CD8-positive, alpha-beta memory T cell (primary cell): ENCODE data around the gene PPFIBP1. TPM values are rescaled to one million over a fixed set of nuclear protein-coding genes. Genes with fewer than 3 reads are reported as not detected.

Experiments
- CTCF ChIA-PET: fragments of 350-600 bp; sonication (Branson Sonifier 250); formaldehyde crosslinking; loops from one replicate; lab custom pipeline; 2021; ENCODE audit warnings: antibody characterized with exemption; lab: Charles Lee
- POLR2A ChIA-PET: fragments of 350-600 bp; sonication (Branson Sonifier 250); formaldehyde crosslinking; loops from one replicate; lab custom pipeline; 2021; ENCODE audit warnings: antibody characterized with exemption; lab: Charles Lee
- DNase-seq, 5 donors: peaks; one replicate each; pipeline versions ENCODE4 v3.0.0 to v3.0.0-alpha.2; 2020 to 2022; ENCODE audit warnings: mixed read lengths in 1 of 5
- H3K27ac ChIP-seq: one replicate; pipeline ENCODE4 v1.7.0; 2013; ENCODE audit warnings: low read depth, mild to moderate bottlenecking, low read length, moderate library complexity
- H3K27me3 ChIP-seq: 2 replicates; pipeline ENCODE4 v1.7.0; 2013; ENCODE audit warnings: low read length, mild to moderate bottlenecking; ENCODE audit not compliant: insufficient read depth, poor library complexity, severe bottlenecking
- H3K36me3 ChIP-seq: 2 replicates; pipeline ENCODE4 v1.7.0; 2013; ENCODE audit warnings: mild to moderate bottlenecking, low read length, moderate library complexity; ENCODE audit not compliant: insufficient read depth
- H3K4me1 ChIP-seq: 2 replicates; pipeline ENCODE4 v1.7.0; 2013; ENCODE audit warnings: mild to moderate bottlenecking, low read length, moderate library complexity; ENCODE audit not compliant: insufficient read depth
- H3K4me3 ChIP-seq: 2 replicates; pipeline ENCODE4 v1.7.0; 2013; ENCODE audit warnings: mild to moderate bottlenecking, low read length
- H3K9me3 ChIP-seq: 2 replicates; pipeline ENCODE4 v1.7.0; 2013; ENCODE audit warnings: mild to moderate bottlenecking, low read length
- H3K27ac Mint-ChIP-seq, 8 donors: one replicate each; pipeline ENCODE4 v1.8.0; 2020 to 2021; ENCODE audit warnings: mixed read lengths in 8 of 8, mild to moderate bottlenecking in 6 of 8, inconsistent platforms in 3 of 8, moderate library complexity in 3 of 8
- H3K27me3 Mint-ChIP-seq, 2 donors: one replicate each; pipeline ENCODE4 v1.8.0; 2020 to 2021; ENCODE audit warnings: mixed read lengths in 2 of 2, mild to moderate bottlenecking in 1 of 2, moderate library complexity in 1 of 2
- H3K36me3 Mint-ChIP-seq, 3 donors: one replicate each; pipeline ENCODE4 v1.8.0; 2020 to 2021; ENCODE audit warnings: mixed read lengths in 3 of 3, inconsistent platforms in 1 of 3, mild to moderate bottlenecking in 1 of 3
- H3K4me1 Mint-ChIP-seq, 3 donors: one replicate each; pipeline ENCODE4 v1.8.0; 2020 to 2021; ENCODE audit warnings: mixed read lengths in 3 of 3, inconsistent platforms in 1 of 3, mild to moderate bottlenecking in 1 of 3
- H3K4me3 Mint-ChIP-seq, 7 donors: one replicate each; pipeline ENCODE4 v1.8.0; 2020 to 2021; ENCODE audit warnings: mixed read lengths in 7 of 7, mild to moderate bottlenecking in 6 of 7, moderate library complexity in 4 of 7, inconsistent platforms in 2 of 7
- H3K9me3 Mint-ChIP-seq, 5 donors: one replicate each; pipeline ENCODE4 v1.8.0; 2020 to 2022; ENCODE audit warnings: mixed read lengths in 5 of 5, mild to moderate bottlenecking in 3 of 5, moderate library complexity in 2 of 5, inconsistent platforms in 1 of 5
- polyA plus RNA-seq: library from polyadenylated mRNA; unstranded; fragments of 300-500 nt; fragmentation: Illumina TruSeq; gene quantifications from one replicate; pipeline ENCODE4 v1.2.3, GENCODE V29; 2021
- total RNA-seq, 2 experiments: library from RNA; stranded (reverse); gene quantifications; one replicate each; pipeline ENCODE4 v1.2.3, GENCODE V29; 2021

The PPFIBP1 gene
- total and polyA plus RNA-seq, 3 experiments from 2014 or later = 1.2 to 10.7 (median 6.2) TPM

DNA sequence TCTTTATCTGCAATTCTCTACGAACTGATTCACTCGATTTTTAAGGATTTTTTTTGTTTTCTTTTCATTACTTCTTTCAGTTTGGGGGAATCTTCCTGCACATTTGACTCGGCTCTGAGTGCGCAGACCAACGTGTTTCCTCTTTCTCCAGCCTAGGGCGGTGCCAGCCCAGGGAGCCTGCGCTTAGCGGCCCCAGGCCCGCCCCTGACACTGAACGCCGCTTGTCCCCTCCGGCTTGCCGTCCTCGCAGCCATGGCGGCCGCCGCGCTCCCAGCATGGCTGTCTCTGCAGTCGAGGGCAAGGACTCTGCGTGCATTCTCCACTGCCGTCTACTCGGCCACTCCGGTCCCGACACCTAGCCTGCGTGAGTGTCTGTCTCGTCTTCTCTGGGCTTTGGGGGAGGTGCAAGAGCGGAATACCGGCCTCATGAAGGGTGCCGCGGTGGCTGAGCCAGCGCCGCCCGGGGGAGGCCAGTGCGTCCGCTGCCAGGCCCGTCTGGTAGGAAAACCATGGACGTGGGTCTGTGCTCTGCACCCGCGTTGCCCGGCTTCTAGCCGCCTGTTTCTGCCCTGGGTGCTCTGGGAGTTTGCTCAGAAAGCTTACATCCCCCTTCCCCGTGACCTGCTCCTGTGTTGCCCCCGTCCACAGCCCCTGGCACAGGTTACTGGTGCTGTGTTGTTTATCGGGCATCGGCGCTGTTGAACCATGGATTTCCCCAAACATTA is 186.7 kb downstream of the PPFIBP1 start, which contains the start of gene MRPS35:
Gene MRPS35, plus strand, starts transcription at position 241 of the 725 bp plus-strand sequence. Its CDS starts 12 bp downstream, at position 253.
- peak within 1 kb of the TSS; percentile 73 for H3K4me3 ChIP-seq
- H3K9me3 Mint-ChIP-seq = no peaks in the 10 kb centered on the region
- peak within 1 kb of the TSS; percentile 74 to 99 (median 96) for H3K27ac Mint-ChIP-seq
- CTCF ChIA-PET = interaction anchor here (0.9 to 1.2 kb wide), 2 partner anchors 10 to 69 kb away, joined by 3 to 4 read pairs; partner anchors contain the start of genes KLHL42 and MANSC4
- peak; percentile 84 to 93 (median 88) for DNase-seq
- H3K27ac ChIP-seq = peak within 1 kb of the TSS; percentile 61
- peaks cover 0 to 34% (median 6%) of the 10 kb centered on the region in 3 donors for H3K36me3 Mint-ChIP-seq
- H3K27me3 Mint-ChIP-seq = peaks cover 0 to 18% of the 10 kb centered on the region in 2 donors
- no peaks in the 10 kb centered on the region for H3K9me3 ChIP-seq
- H3K4me3 Mint-ChIP-seq = peak within 1 kb of the TSS; percentile 90 to 99 (median 93)
- peaks cover 13% of the 10 kb centered on the region for H3K4me1 ChIP-seq
- POLR2A ChIA-PET = interaction anchor here (0.9 to 1.5 kb wide), 4 partner anchors 11 to 187 kb away, joined by 3 to 4 read pairs (median 3); partner anchors contain the start of genes KLHL42 and MANSC4
- H3K36me3 ChIP-seq = no peaks in the 10 kb centered on the region
- H3K27me3 ChIP-seq = no peaks in the 10 kb centered on the region
- peaks cover 35 to 46% (median 37%) of the 10 kb centered on the region in 3 donors for H3K4me1 Mint-ChIP-seq

DNA sequence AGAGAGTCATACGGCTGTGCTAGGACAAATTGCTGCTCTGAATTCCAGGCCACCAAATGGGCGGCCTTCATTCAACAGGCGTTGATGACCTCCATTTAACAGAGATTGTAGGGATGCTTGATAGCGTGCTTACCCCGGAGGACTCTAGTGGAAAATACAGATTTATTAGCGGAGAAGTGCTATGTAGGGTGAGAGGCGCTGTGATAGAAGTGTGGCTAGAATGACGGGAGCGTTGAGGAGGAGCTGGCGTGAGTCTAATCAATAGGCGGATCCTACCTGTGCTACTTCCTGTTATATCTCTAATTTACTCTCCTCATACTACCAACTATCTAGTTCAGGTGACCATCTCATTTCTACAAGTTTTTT is 187.3 kb downstream of the PPFIBP1 start:
- peaks cover 2% of the 10 kb centered on the region for H3K36me3 ChIP-seq
- CTCF ChIA-PET = no interaction called here
- H3K9me3 ChIP-seq = no peaks in the 10 kb centered on the region
- Mint-ChIP-seq H3K9me3 (no peaks in the 10 kb centered on the region), H3K4me3 (peak overlapping the region; percentile 90 to 99 (median 93)), H3K27me3 (peaks cover 0 to 18% of the 10 kb centered on the region in 2 donors), H3K4me1 (peaks cover 35 to 46% (median 37%) of the 10 kb centered on the region in 3 donors), H3K36me3 (peaks cover 0 to 38% (median 8%) of the 10 kb centered on the region in 3 donors), H3K27ac (peak overlapping the region in 7 of 8 donors; percentile 74 to 99 (median 96))
- DNase-seq = no peak
- peak overlapping the region; percentile 61 for H3K27ac ChIP-seq
- POLR2A ChIA-PET = interaction anchor here (0.9 kb wide), 1 partner anchor 110 kb away, joined by 3 read pairs; no protein-coding TSS in a partner anchor
- peaks cover 13% of the 10 kb centered on the region for H3K4me1 ChIP-seq
- peak overlapping the region; percentile 73 for H3K4me3 ChIP-seq
- H3K27me3 ChIP-seq = no peaks in the 10 kb centered on the region

DNA sequence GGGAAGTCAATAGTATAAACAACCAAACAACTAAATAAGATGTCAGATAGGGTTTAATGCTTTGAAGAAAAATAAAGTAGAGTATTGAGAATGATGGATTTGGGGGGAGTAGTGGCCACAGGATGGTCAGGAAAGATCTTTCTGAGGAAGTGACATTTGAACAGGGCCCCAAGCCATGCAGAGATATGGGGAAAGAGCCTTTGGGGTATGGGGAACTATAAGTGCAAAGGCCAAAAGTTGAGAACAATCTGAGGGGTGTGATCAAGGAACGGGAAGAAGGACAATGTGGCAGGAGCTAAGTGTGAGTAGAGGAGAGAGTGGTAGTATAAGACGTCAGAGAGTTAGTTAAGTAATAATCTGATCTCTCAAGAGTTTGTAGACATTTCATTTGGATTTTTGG is 188.0 kb downstream of the PPFIBP1 start:
- Mint-ChIP-seq H3K27ac (peak overlapping the region in 6 of 8 donors; percentile 23 to 95 (median 70)), H3K27me3 (peaks cover 0 to 18% of the 10 kb centered on the region in 2 donors), H3K4me1 (peaks cover 35 to 46% (median 37%) of the 10 kb centered on the region in 3 donors), H3K9me3 (no peaks in the 10 kb centered on the region), H3K4me3 (peak overlapping the region; percentile 58 to 99 (median 93)), H3K36me3 (peaks cover 0 to 40% (median 8%) of the 10 kb centered on the region in 3 donors)
- H3K4me3 ChIP-seq = peak overlapping the region; percentile 73
- H3K9me3 ChIP-seq = no peaks in the 10 kb centered on the region
- peaks cover 13% of the 10 kb centered on the region for H3K4me1 ChIP-seq
- H3K36me3 ChIP-seq = peaks cover 3% of the 10 kb centered on the region
- ChIA-PET POLR2A (interaction anchor here (0.9 kb wide), 1 partner anchor 110 kb away, joined by 3 read pairs; no protein-coding TSS in a partner anchor), CTCF (no interaction called here)
- H3K27ac ChIP-seq = no peak overlapping the region
- H3K27me3 ChIP-seq = no peaks in the 10 kb centered on the region
- no peak for DNase-seq

- H3K9me3 Mint-ChIP-seq = no peaks in the 10 kb centered on the region
- CTCF ChIA-PET = no interaction called here
- Histone ChIP-seq H3K36me3 (peaks cover 10% of the 10 kb centered on the region), H3K9me3 (no peaks in the 10 kb centered on the region), H3K4me3 (no peak overlapping the region), H3K27ac (no peak overlapping the region), H3K27me3 (no peaks in the 10 kb centered on the region), H3K4me1 (no peaks in the 10 kb centered on the region)
- H3K4me1 Mint-ChIP-seq = peaks cover 2 to 10% (median 4%) of the 10 kb centered on the region in 3 donors
- peak overlapping the region in 2 of 8 donors; percentile 37 to 75 for H3K27ac Mint-ChIP-seq
- peaks cover 4 to 66% (median 6%) of the 10 kb centered on the region in 3 donors for H3K36me3 Mint-ChIP-seq
- POLR2A ChIA-PET = no interaction called here
- H3K27me3 Mint-ChIP-seq = no peaks in the 10 kb centered on the region
- no peak for DNase-seq
- no peak overlapping the region for H3K4me3 Mint-ChIP-seq
These were observed 199.2 kb downstream of the PPFIBP1 start for GRCh38 chr12:27723212-27723611.

GRCh38 chr12:27730097-27730588 is 206.1 kb downstream of the PPFIBP1 start:
- H3K36me3 ChIP-seq = peaks cover 14% of the 10 kb centered on the region
- CTCF ChIA-PET = no interaction called here
- POLR2A ChIA-PET = no interaction called here
- Mint-ChIP-seq H3K27me3 (no peaks in the 10 kb centered on the region), H3K9me3 (no peaks in the 10 kb centered on the region), H3K4me3 (no peak overlapping the region), H3K27ac (no peak overlapping the region), H3K36me3 (peaks cover 4 to 65% (median 10%) of the 10 kb centered on the region in 3 donors), H3K4me1 (peaks cover 0 to 16% (median 4%) of the 10 kb centered on the region in 3 donors)
- H3K27me3 ChIP-seq = no peaks in the 10 kb centered on the region
- H3K4me1 ChIP-seq = no peaks in the 10 kb centered on the region
- DNase-seq = no peak
- no peak overlapping the region for H3K4me3 ChIP-seq
- no peaks in the 10 kb centered on the region for H3K9me3 ChIP-seq
- H3K27ac ChIP-seq = no peak overlapping the region

DNA sequence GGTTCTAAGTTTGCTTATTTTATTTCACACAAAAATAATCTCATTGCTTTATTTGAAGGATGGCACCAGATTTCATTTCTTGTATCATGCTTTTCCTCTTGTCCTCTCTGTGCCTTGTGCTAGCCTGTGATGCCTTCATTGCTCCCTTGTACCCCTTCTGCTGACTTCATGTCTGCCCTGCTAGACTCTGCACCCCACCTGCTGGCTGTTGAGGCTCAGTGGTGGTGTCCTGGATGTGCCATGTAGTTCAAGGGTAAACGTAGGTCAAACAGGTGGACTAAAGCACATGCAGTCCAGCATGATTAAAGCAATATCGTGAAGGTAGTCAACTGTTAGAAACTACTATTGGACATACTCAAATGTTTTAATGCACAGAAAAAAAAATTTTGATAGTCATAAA is 208.3 kb downstream of the PPFIBP1 start:
- Histone ChIP-seq H3K27me3 (no peaks in the 10 kb centered on the region), H3K36me3 (peaks cover 22% of the 10 kb centered on the region), H3K4me3 (no peak overlapping the region), H3K4me1 (no peaks in the 10 kb centered on the region), H3K27ac (no peak overlapping the region), H3K9me3 (no peaks in the 10 kb centered on the region)
- Mint-ChIP-seq H3K27ac (no peak overlapping the region), H3K4me1 (peaks cover 0 to 6% (median 0%) of the 10 kb centered on the region in 3 donors), H3K9me3 (no peaks in the 10 kb centered on the region), H3K27me3 (no peaks in the 10 kb centered on the region), H3K36me3 (peaks cover 0 to 65% (median 12%) of the 10 kb centered on the region in 3 donors), H3K4me3 (no peak overlapping the region)
- ChIA-PET CTCF (interaction anchor here (1.9 to 4.2 kb wide), 2 partner anchors 11 to 89 kb away, joined by 5 to 18 read pairs; no protein-coding TSS in a partner anchor), POLR2A (no interaction called here)
- no peak for DNase-seq

DNA sequence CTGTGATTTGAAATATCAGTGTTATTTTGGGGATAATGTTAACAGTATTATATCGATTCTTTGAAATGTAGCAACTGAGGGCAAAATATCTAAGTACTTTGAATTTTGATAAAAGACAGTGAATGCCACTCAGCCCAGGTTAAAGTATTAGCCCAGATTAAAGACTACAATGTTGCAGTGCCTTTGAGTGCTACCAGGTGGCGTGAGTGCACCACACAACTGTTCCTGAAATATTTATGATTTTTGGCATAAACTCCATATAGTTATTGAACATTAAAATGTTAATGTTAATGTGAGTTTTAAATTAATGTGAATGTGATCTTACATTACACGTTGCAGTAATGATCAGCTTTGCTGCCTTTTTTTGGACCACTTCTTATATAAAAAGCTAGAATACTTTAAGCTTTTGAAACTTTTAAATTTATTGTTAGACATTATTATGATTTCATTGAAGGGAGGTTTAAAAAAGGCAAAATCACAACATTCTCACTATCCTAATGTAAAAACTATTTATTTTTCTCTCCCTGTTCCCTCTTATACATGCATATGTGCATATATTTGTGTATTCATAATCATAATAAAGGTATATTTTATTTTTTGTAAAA is 209.1 kb downstream of the PPFIBP1 start:
- no peak overlapping the region for H3K27ac ChIP-seq
- Mint-ChIP-seq H3K4me3 (no peak overlapping the region), H3K27me3 (no peaks in the 10 kb centered on the region), H3K36me3 (peaks cover 0 to 69% (median 15%) of the 10 kb centered on the region in 3 donors), H3K9me3 (no peaks in the 10 kb centered on the region), H3K4me1 (peaks cover 0 to 10% (median 0%) of the 10 kb centered on the region in 3 donors), H3K27ac (peak overlapping the region in 1 of 8 donors; percentile 17)
- H3K36me3 ChIP-seq = peaks cover 21% of the 10 kb centered on the region
- DNase-seq = peak in 2 of 5 donors; percentile 13 to 19
- H3K9me3 ChIP-seq = no peaks in the 10 kb centered on the region
- no peak overlapping the region for H3K4me3 ChIP-seq
- no peaks in the 10 kb centered on the region for H3K4me1 ChIP-seq
- POLR2A ChIA-PET = no interaction called here
- CTCF ChIA-PET = interaction anchor here (1.1 to 4.2 kb wide), 4 partner anchors 12 to 208 kb away, joined by 3 to 18 read pairs (median 8); no protein-coding TSS in a partner anchor
- no peaks in the 10 kb centered on the region for H3K27me3 ChIP-seq
